Karpas-422 (cell line): ENCODE measurements around the gene ABTB1. TPM values are rescaled to one million over a fixed set of nuclear protein-coding genes. Genes with fewer than 3 reads are reported as not detected.

Experiments
- DNase-seq: peaks from one replicate; pipeline ENCODE4 v3.0.0-alpha.2; 2015
- H2AFZ ChIP-seq: fragments of 200-600 bp; sonication (generic); 2 replicates; pipeline ENCODE4 v1.6.1; 2014; ENCODE audit warnings: antibody characterized with exemption, low read length, mixed read lengths
- H3K27ac ChIP-seq: fragments of 200-600 bp; sonication (generic); 2 replicates; pipeline ENCODE4 v1.5.1; 2014; ENCODE audit warnings: mild to moderate bottlenecking, low read length, moderate library complexity
- H3K27me3 ChIP-seq: fragments of 200-600 bp; sonication (generic); 2 replicates; pipeline ENCODE4 v1.6.1; 2014; ENCODE audit warnings: low read length, mixed read lengths
- H3K36me3 ChIP-seq: fragments of 200-600 bp; sonication (generic); 2 replicates; pipeline ENCODE4 v1.6.1; 2014; ENCODE audit warnings: low read length, mixed read lengths; ENCODE audit not compliant: insufficient read depth
- H3K4me1 ChIP-seq: fragments of 200-600 bp; sonication (generic); 2 replicates; pipeline ENCODE4 v1.6.1; 2014; ENCODE audit warnings: mild to moderate bottlenecking, low read length, mixed read lengths
- H3K4me2 ChIP-seq: fragments of 200-600 bp; sonication (generic); 2 replicates; pipeline ENCODE4 v1.6.1; 2014; ENCODE audit warnings: low read length, low read depth, mild to moderate bottlenecking; ENCODE audit not compliant: poor library complexity, severe bottlenecking
- H3K4me3 ChIP-seq: fragments of 200-600 bp; sonication (generic); 2 replicates; pipeline ENCODE4 v1.5.1; 2014; ENCODE audit warnings: mild to moderate bottlenecking, antibody characterized with exemption, low read length, mixed read lengths
- H3K79me2 ChIP-seq: fragments of 200-600 bp; sonication (generic); 2 replicates; pipeline ENCODE4 v1.6.1; 2014; ENCODE audit warnings: mild to moderate bottlenecking, low read length, mixed read lengths
- H3K9ac ChIP-seq: fragments of 200-600 bp; sonication (generic); 2 replicates; pipeline ENCODE4 v1.6.0; 2014; ENCODE audit warnings: low read length
- H3K9me2 ChIP-seq: fragments of 200-600 bp; sonication (generic), shearing (Covaris generic); replicated peaks from 2 replicates; pipeline ENCODE4 v1.6.0; 2014; ENCODE audit warnings: mild to moderate bottlenecking, low read length, moderate library complexity; ENCODE audit not compliant: insufficient read depth
- H3K9me3 ChIP-seq: fragments of 300-700, 200-600 bp; sonication (generic); 2 replicates; pipeline ENCODE4 v1.6.1; 2014; ENCODE audit warnings: low read length, mixed read lengths
- H4K20me1 ChIP-seq: fragments of 200-600 bp; sonication (generic); 2 replicates; pipeline ENCODE4 v1.6.1; 2014; ENCODE audit warnings: mild to moderate bottlenecking, antibody characterized with exemption, low read length, low read depth; ENCODE audit not compliant: insufficient read depth
- total RNA-seq: library from RNA; depleted of rRNA; stranded (reverse); fragments of >200 nt; shearing (Covaris generic); gene quantifications from 2 replicates; pipeline ENCODE4 v1.2.3, GENCODE V29; 2014; ENCODE audit warnings: low replicate concordance

Gene ABTB1
- total RNA-seq, 1 experiment from 2014 or later, result 25.5 TPM

DNA sequence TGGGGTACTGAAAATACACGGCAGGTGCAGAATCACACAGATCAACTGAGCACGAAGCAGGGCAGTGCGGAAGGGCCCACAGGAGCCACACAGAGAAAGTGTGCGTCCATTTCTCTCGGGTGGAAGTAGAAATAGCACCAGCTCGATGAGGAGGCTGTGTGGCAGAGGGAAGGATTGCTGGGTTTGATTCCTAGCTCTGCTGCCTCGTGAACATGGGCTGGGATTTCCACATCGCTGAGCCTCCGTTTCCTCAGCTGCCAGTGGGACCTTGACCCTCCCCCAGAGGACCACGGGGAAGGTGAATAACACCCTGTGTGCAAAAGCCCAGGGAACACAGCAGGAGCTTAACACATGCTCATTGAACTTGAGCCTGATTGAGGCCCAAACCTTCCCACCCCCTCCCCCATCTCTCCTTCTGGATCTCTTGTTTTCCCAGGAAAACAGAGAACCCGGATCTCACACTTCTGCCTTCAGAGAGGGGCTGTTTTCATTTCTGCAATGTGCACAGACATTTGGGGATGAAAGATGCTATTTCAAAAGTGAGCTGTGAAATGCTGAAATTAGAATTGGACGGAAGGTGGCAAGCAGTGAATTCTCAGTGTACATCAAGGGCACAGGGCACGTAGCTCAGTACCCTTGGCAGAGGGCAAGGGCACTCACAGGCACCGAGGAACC, 38.4 kb downstream of the ABTB1 start:
- Histone ChIP-seq H3K9me2 (no peaks in the 10 kb centered on the region), H3K27me3 (no peaks in the 10 kb centered on the region), H3K9me3 (no peaks in the 10 kb centered on the region), H3K27ac (no peak overlapping the region), H3K4me3 (no peak overlapping the region), H3K4me2 (no peak overlapping the region), H3K9ac (no peak overlapping the region), H3K79me2 (peaks cover 52% of the 10 kb centered on the region), H3K4me1 (peaks cover 18% of the 10 kb centered on the region), H2AFZ (no peak overlapping the region), H3K36me3 (peaks cover 50% of the 10 kb centered on the region), H4K20me1 (no peaks in the 10 kb centered on the region)
- DNase-seq, result no peak

GRCh38 chr3:127711896-127712295, 39.1 kb downstream of the ABTB1 start:
- DNase-seq, result no peak
- Histone ChIP-seq H3K36me3 (peaks cover 47% of the 10 kb centered on the region), H3K27me3 (no peaks in the 10 kb centered on the region), H3K4me1 (peaks cover 26% of the 10 kb centered on the region), H3K4me3 (no peak overlapping the region), H3K79me2 (peaks cover 51% of the 10 kb centered on the region), H4K20me1 (no peaks in the 10 kb centered on the region), H3K4me2 (no peak overlapping the region), H2AFZ (no peak overlapping the region), H3K27ac (no peak overlapping the region), H3K9me3 (no peaks in the 10 kb centered on the region), H3K9ac (no peak overlapping the region), H3K9me2 (no peaks in the 10 kb centered on the region)

GRCh38 chr3:127712461-127712860, 39.7 kb downstream of the ABTB1 start:
- peaks cover 47% of the 10 kb centered on the region for H3K36me3 ChIP-seq

DNA sequence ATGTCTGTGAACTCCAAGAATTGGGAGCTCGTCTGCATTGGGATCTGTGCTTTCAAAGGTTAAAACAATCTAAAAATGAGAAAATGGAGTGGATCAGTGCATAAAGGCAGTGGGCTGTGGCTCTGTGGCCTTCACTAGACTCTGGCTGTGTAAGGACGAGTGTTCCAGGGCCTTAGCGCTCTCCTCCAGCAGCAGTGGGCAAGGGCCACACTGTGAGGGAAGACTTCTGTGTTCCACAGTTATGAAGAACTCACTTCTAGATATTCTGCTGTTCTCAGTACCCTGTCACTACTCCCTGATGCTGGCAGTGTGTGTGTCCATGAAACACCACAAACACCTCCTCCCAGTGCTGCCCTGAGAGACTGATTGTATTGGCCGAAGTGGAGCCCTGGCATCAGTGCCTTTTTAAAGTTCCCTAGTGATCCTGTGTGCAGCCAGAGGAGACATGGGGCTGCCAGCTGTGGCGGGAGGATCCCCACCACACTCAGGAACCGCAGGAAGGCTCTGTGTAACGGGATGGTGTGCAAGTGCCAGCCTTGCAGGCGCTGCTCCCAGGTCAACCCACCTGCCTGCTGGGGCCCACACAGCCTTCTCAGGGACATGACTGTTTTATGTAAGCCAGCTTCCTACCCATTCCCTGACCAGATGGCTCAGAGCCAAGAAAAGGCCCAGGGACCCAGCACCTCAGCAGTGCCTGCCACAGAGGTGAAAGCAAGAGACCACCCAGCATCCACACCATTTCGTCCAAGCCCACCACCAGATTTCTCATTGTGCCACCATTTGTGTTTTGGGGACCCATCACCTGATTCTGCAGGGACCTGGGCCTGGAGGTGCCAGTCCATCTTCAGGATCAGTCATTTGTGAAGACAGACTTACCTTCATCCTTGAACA, 40.4 kb downstream of the ABTB1 start:
- no peak for DNase-seq
- Histone ChIP-seq H3K36me3 (peaks cover 48% of the 10 kb centered on the region), H3K4me2 (no peak overlapping the region)

More at GRCh38 chr3:127712461-127712860, 39.7 kb downstream of the ABTB1 start:
- H3K27ac ChIP-seq, result no peak overlapping the region
- peaks cover 31% of the 10 kb centered on the region for H3K4me1 ChIP-seq
- H3K4me2 ChIP-seq, result no peak overlapping the region
- no peak overlapping the region for H3K9ac ChIP-seq
- no peaks in the 10 kb centered on the region for H4K20me1 ChIP-seq
- DNase-seq, result no peak
- no peak overlapping the region for H3K4me3 ChIP-seq
- no peaks in the 10 kb centered on the region for H3K9me2 ChIP-seq
- H3K79me2 ChIP-seq, result peaks cover 51% of the 10 kb centered on the region
- H2AFZ ChIP-seq, result no peak overlapping the region
- no peaks in the 10 kb centered on the region for H3K9me3 ChIP-seq
- no peaks in the 10 kb centered on the region for H3K27me3 ChIP-seq

DNA sequence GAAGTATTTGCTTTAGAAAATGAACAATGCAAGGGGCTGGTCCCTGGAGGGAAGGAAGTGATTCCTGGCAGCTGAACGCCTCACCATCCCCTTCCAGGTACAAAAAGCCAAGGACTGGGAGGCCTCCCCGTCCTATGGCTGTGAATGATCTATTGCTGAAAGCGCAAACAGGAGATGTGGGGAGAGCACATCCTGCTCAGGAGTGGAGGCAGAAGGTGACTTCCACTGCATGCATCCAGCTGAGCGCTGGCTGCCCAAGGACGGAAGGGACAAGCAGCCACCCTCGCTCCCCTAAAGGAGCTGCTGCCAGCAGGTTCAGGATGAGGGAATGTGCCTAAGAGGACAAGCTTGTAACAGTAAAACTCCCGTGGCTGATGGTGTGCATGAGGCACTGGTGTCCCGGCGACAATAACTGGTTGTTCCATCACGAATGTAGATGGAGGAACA, 41.4 kb downstream of the ABTB1 start:
- Histone ChIP-seq H3K27ac (peak overlapping the region; percentile 82), H3K4me2 (no peak overlapping the region), H3K36me3 (peaks cover 52% of the 10 kb centered on the region), H3K79me2 (peaks cover 57% of the 10 kb centered on the region), H3K9me3 (no peaks in the 10 kb centered on the region), H3K9me2 (no peaks in the 10 kb centered on the region), H3K4me3 (no peak overlapping the region), H4K20me1 (no peaks in the 10 kb centered on the region), H3K9ac (no peak overlapping the region), H3K27me3 (no peaks in the 10 kb centered on the region), H2AFZ (no peak overlapping the region), H3K4me1 (peaks cover 48% of the 10 kb centered on the region)
- DNase-seq, result no peak

More for the DNA sequence above, 40.4 kb downstream of the ABTB1 start:
- H3K9me2 ChIP-seq, result no peaks in the 10 kb centered on the region
- H3K4me1 ChIP-seq, result peaks cover 38% of the 10 kb centered on the region
- no peak overlapping the region for H3K4me3 ChIP-seq
- peak overlapping the region; percentile 82; the same call in 1 of the 2 replicates for H3K27ac ChIP-seq
- H3K27me3 ChIP-seq, result no peaks in the 10 kb centered on the region
- H3K9me3 ChIP-seq, result no peaks in the 10 kb centered on the region
- no peaks in the 10 kb centered on the region for H4K20me1 ChIP-seq
- H3K9ac ChIP-seq, result no peak overlapping the region
- no peak overlapping the region for H2AFZ ChIP-seq
- peaks cover 52% of the 10 kb centered on the region for H3K79me2 ChIP-seq

DNA sequence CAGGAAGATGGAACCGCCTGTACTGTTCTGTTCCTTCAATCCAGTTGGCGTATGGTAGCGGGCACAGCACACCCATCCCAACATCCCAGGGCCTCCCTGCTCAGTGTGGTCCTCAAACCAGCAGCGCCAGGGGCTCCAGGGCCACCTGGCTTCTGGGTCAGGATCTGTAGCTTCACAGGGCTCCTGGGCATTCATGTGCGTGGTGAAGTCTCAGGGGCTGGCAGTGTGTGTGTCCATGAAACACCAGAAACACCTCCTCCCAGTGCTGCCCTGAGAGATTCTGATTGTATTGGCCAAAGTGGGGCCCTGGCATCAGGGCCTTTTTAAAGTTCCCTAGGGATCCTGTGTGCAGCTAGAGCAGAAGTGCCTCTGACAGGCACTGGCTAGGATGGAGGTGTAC, 42.1 kb downstream of the ABTB1 start:
- peak overlapping the region; percentile 35 for H3K9ac ChIP-seq

GRCh38 chr3:127715532-127715931, 42.8 kb downstream of the ABTB1 start:
- Histone ChIP-seq H3K27ac (peak overlapping the region; percentile 82), H3K4me3 (no peak overlapping the region), H4K20me1 (no peaks in the 10 kb centered on the region), H2AFZ (no peak overlapping the region), H3K36me3 (peaks cover 49% of the 10 kb centered on the region), H3K9me3 (no peaks in the 10 kb centered on the region), H3K9me2 (no peaks in the 10 kb centered on the region), H3K27me3 (no peaks in the 10 kb centered on the region), H3K9ac (peak overlapping the region; percentile 35), H3K4me2 (peak overlapping the region; percentile 30), H3K4me1 (peaks cover 62% of the 10 kb centered on the region), H3K79me2 (peaks cover 63% of the 10 kb centered on the region)
- DNase-seq, result no peak

More for the DNA sequence above, 42.1 kb downstream of the ABTB1 start:
- Histone ChIP-seq H3K4me1 (peaks cover 55% of the 10 kb centered on the region), H3K79me2 (peaks cover 61% of the 10 kb centered on the region), H4K20me1 (no peaks in the 10 kb centered on the region), H3K4me2 (no peak overlapping the region), H3K9me3 (no peaks in the 10 kb centered on the region), H2AFZ (no peak overlapping the region), H3K9me2 (no peaks in the 10 kb centered on the region), H3K4me3 (no peak overlapping the region), H3K27me3 (no peaks in the 10 kb centered on the region), H3K36me3 (peaks cover 52% of the 10 kb centered on the region), H3K27ac (peak overlapping the region; percentile 82)
- DNase-seq, result no peak

GRCh38 chr3:127716384-127716783, 43.6 kb downstream of the ABTB1 start:
- no peaks in the 10 kb centered on the region for H3K9me2 ChIP-seq
- H3K79me2 ChIP-seq, result peaks cover 65% of the 10 kb centered on the region
- no peaks in the 10 kb centered on the region for H3K27me3 ChIP-seq
- H3K9ac ChIP-seq, result no peak overlapping the region
- H3K36me3 ChIP-seq, result peaks cover 44% of the 10 kb centered on the region
- no peaks in the 10 kb centered on the region for H4K20me1 ChIP-seq
- no peak overlapping the region for H2AFZ ChIP-seq
- no peak for DNase-seq
- peak overlapping the region; percentile 30 for H3K4me2 ChIP-seq
- H3K4me3 ChIP-seq, result no peak overlapping the region
- H3K27ac ChIP-seq, result peak overlapping the region; percentile 82
- H3K9me3 ChIP-seq, result no peaks in the 10 kb centered on the region
- H3K4me1 ChIP-seq, result peaks cover 62% of the 10 kb centered on the region
